SK-N-SH (cell line): ENCODE results near the gene FBH1. TPM values are rescaled to one million over a fixed set of nuclear protein-coding genes. Genes with fewer than 3 reads are reported as not detected.

Experiments
- CTCF ChIA-PET: fragments of 300-600, 350-600 bp; formaldehyde crosslinking; extraction: SDS; loops from one replicate; lab custom pipeline; 2021; lab: Yijun Ruan, JAX
- POLR2A ChIA-PET: fragments of 350-600 bp; sonication (Branson Sonifier 250); formaldehyde crosslinking; extraction: SDS; loops from one replicate; lab custom pipeline; 2020; ENCODE audit warnings: antibody characterized with exemption, inconsistent platforms; lab: Yijun Ruan, JAX
- DNase-seq: peaks from one replicate; pipeline ENCODE4 v3.0.0; 2012
- H2AFZ ChIP-seq: fragments of 200-600 bp; sonication (generic); 2 replicates; pipeline ENCODE4 v1.8.1; 2016; ENCODE audit warnings: antibody characterized with exemption, mild to moderate bottlenecking, low read depth
- H3F3A ChIP-seq: fragments of 200-600 bp; sonication (generic); replicated peaks from 2 replicates; pipeline ENCODE3; 2016; ENCODE audit warnings: antibody characterized with exemption, mild to moderate bottlenecking; ENCODE audit not compliant: insufficient read depth
- H3K27ac ChIP-seq, 2 experiments: fragments of 200-500 bp in 1 of 2; fragments of 200-600 bp in 1 of 2; sonication (Bioruptor generic) in 1 of 2; sonication (generic), shearing (Covaris generic) in 1 of 2; 2 replicates each; pipeline versions ENCODE4 v1.5.1 to v1.6.1; 2014 to 2016; ENCODE audit warnings: low read depth in 2 of 2, inconsistent platforms in 1 of 2, low read length in 1 of 2, mild to moderate bottlenecking in 1 of 2, mixed read lengths in 1 of 2
- H3K27me3 ChIP-seq: fragments of 200-600 bp; sonication (generic), shearing (Covaris generic); 2 replicates; pipeline ENCODE4 v1.6.1; 2016; ENCODE audit warnings: mixed run types; ENCODE audit not compliant: insufficient read depth
- H3K36me3 ChIP-seq, 2 experiments: fragments of 200-500 bp in 1 of 2; fragments of 200-600 bp in 1 of 2; sonication (Bioruptor generic) in 1 of 2; sonication (generic) in 1 of 2; replicated peaks in 1 of 2; 2 replicates each; pipeline versions ENCODE3 to v1.5.1; 2014 to 2016; ENCODE audit warnings: low read length in 1 of 2, mild to moderate bottlenecking in 1 of 2; ENCODE audit not compliant: insufficient read depth in 2 of 2, control insufficient read depth in 1 of 2
- H3K4me1 ChIP-seq, 2 experiments: fragments of 200-500 bp in 1 of 2; fragments of 200-600 bp in 1 of 2; sonication (Bioruptor generic) in 1 of 2; sonication (generic), shearing (Covaris generic) in 1 of 2; 2 replicates each; pipeline versions ENCODE4 v1.5.1 to v1.6.1; 2014 to 2016; ENCODE audit warnings: low read depth in 1 of 2, low read length in 1 of 2, mixed run types in 1 of 2; ENCODE audit not compliant: insufficient read depth in 2 of 2, control insufficient read depth in 1 of 2
- H3K4me2 ChIP-seq: fragments of 200-600 bp; sonication (generic), shearing (Covaris generic); 2 replicates; pipeline ENCODE4 v1.6.1; 2017; ENCODE audit warnings: mixed run types
- H3K4me3 ChIP-seq, 2 experiments: fragments of 200-500 bp in 1 of 2; fragments of 200-600 bp in 1 of 2; sonication (Bioruptor generic) in 1 of 2; sonication (generic), shearing (Covaris generic) in 1 of 2; 2 replicates each; pipeline versions ENCODE4 v1.5.1 to v1.8.1; 2014 to 2016; ENCODE audit warnings: low read depth in 2 of 2, inconsistent platforms in 1 of 2, low read length in 1 of 2, mild to moderate bottlenecking in 1 of 2, mixed read lengths in 1 of 2, moderate library complexity in 1 of 2
- H3K79me2 ChIP-seq: fragments of 200-600 bp; sonication (generic); 2 replicates; pipeline ENCODE4 v1.8.1; 2017; ENCODE audit warnings: mild to moderate bottlenecking; ENCODE audit not compliant: insufficient read depth
- H3K9ac ChIP-seq: fragments of 200-600 bp; sonication (generic); 2 replicates; pipeline ENCODE4 v1.6.1; 2017; ENCODE audit warnings: mixed run types
- H3K9me2 ChIP-seq: fragments of 200-600 bp; sonication (generic); 2 replicates; pipeline ENCODE4 v1.6.1; 2017; ENCODE audit warnings: mixed run types
- H3K9me3 ChIP-seq: fragments of 200-600 bp; sonication (generic); 2 replicates; pipeline ENCODE4 v1.6.1; 2017; ENCODE audit warnings: mixed run types, mild to moderate bottlenecking, moderate library complexity
- H4K20me1 ChIP-seq: fragments of 200-600 bp; sonication (generic); 2 replicates; pipeline ENCODE4 v1.6.1; 2017; ENCODE audit warnings: mild to moderate bottlenecking, mixed run types; ENCODE audit not compliant: insufficient read depth
- EZH2phosphoT487 ChIP-seq: fragments of 200-600 bp; sonication (generic); IDR thresholded peaks from 2 replicates; pipeline ENCODE4 v1.6.1; 2017; ENCODE audit warnings: low read depth, mixed run types, mild to moderate bottlenecking, antibody characterized with exemption, moderate library complexity, borderline replicate concordance
- FOXJ3 ChIP-seq: sonication (generic); formaldehyde crosslinking; IDR thresholded peaks from 2 replicates; pipeline ENCODE4 v1.5.1; 2020; ENCODE audit warnings: mild to moderate bottlenecking, missing genetic modification reagents
- FOXM1 ChIP-seq: IDR thresholded peaks from 2 replicates; pipeline ENCODE4 v1.4.0; 2012; ENCODE audit warnings: low read depth, mild to moderate bottlenecking
- GABPA ChIP-seq: IDR thresholded peaks from 2 replicates; pipeline ENCODE4 v1.4.0; 2012; ENCODE audit warnings: low read depth, mild to moderate bottlenecking
- GATA2 ChIP-seq: sonication (generic); formaldehyde crosslinking; IDR thresholded peaks from 2 replicates; pipeline ENCODE4 v1.5.0; 2020; ENCODE audit warnings: mild to moderate bottlenecking, missing genetic modification reagents
- MEF2A ChIP-seq: IDR thresholded peaks from 2 replicates; pipeline ENCODE4 v1.4.0; 2012; ENCODE audit warnings: low read depth, borderline replicate concordance
- MXI1 ChIP-seq: IDR thresholded peaks from 2 replicates; pipeline ENCODE4 v1.6.1; 2012; ENCODE audit warnings: mild to moderate bottlenecking, low read depth, low read length, improper control_type of control experiment
- NRF1 ChIP-seq: IDR thresholded peaks from 2 replicates; pipeline ENCODE4 v1.6.1; 2012; ENCODE audit warnings: low read depth, mild to moderate bottlenecking, low read length
- RAD21 ChIP-seq: IDR thresholded peaks from 2 replicates; pipeline ENCODE4 v1.6.1; 2012; ENCODE audit warnings: mild to moderate bottlenecking, low read length
- RXRA ChIP-seq: IDR thresholded peaks from 2 replicates; pipeline ENCODE4 v1.4.0; 2012; ENCODE audit warnings: low read depth, mild to moderate bottlenecking, borderline replicate concordance
- SMC3 ChIP-seq: IDR thresholded peaks from 2 replicates; pipeline ENCODE4 v1.6.1; 2012; ENCODE audit warnings: low read depth, low read length, improper control_type of control experiment
- WGBS: methylation state at CpG from one replicate; pipeline ENCODE4 v1.1.6; 2017; ENCODE audit warnings: low lambda C conversion rate; 5-methylcytosine and 5-hydroxymethylcytosine counted together
- polyA plus RNA-seq, 3 experiments: library from polyadenylated mRNA; depleted of rRNA; stranded (reverse); fragments of >200 nt; gene quantifications; 2 replicates each; pipeline ENCODE4 v1.2.3, GENCODE V29; 2012
- TF ChIP-seq, protein P1 (sequence below): IDR thresholded peaks from 2 replicates; pipeline ENCODE4; 2012
- TF ChIP-seq, protein P2 (sequence below): fragments of 150-350 bp; IDR thresholded peaks from 2 replicates; pipeline ENCODE4 v1.6.1; 2017; ENCODE audit warnings: antibody characterized with exemption, low read length, low read depth, borderline replicate concordance
- TF ChIP-seq, protein P3 (sequence below): IDR thresholded peaks from 2 replicates; pipeline ENCODE4 v1.4.0; 2012; ENCODE audit warnings: low read depth, borderline replicate concordance
- TF ChIP-seq, protein P4 (sequence below): IDR thresholded peaks from 2 replicates; pipeline ENCODE4 v1.4.0; 2012; ENCODE audit warnings: low read depth
- TF ChIP-seq, protein P5 (sequence below): fragments of 150-350 bp; IDR thresholded peaks from 2 replicates; pipeline ENCODE4 v1.6.1; 2016; ENCODE audit warnings: mild to moderate bottlenecking, low read depth, low read length

FBH1 gene
- polyA plus RNA-seq, 1 of the 3 experiments (the other 2 are of a cell fraction), result 60.9 TPM

DNA sequence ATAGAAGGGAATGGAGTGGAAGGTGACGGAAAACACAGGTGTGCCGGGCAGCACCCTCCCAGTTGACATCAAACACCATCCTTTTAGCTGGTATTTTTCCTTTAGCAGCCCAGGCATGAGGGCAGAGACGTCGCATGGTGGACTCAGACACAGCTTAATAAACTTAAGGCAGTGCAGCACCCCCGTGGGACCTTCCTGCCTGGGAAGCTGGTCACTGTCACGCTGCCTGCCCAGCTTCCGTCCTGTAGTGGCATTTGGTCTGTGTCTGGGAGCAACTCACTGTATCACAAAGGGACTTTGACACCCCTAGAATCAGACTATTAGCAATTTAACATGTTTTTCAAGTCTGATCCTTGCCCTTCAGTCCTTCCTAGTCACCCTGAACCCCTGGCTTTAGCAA, 51.5 kb downstream of the FBH1 start:
- H3K4me3 ChIP-seq, result no peak overlapping the region
- TF ChIP-seq, protein P1, sequence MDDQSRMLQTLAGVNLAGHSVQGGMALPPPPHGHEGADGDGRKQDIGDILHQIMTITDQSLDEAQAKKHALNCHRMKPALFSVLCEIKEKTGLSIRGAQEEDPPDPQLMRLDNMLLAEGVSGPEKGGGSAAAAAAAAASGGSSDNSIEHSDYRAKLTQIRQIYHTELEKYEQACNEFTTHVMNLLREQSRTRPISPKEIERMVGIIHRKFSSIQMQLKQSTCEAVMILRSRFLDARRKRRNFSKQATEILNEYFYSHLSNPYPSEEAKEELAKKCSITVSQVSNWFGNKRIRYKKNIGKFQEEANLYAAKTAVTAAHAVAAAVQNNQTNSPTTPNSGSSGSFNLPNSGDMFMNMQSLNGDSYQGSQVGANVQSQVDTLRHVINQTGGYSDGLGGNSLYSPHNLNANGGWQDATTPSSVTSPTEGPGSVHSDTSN, result no peak
- no peak for TF ChIP-seq MEF2A
- TF ChIP-seq, protein P2, sequence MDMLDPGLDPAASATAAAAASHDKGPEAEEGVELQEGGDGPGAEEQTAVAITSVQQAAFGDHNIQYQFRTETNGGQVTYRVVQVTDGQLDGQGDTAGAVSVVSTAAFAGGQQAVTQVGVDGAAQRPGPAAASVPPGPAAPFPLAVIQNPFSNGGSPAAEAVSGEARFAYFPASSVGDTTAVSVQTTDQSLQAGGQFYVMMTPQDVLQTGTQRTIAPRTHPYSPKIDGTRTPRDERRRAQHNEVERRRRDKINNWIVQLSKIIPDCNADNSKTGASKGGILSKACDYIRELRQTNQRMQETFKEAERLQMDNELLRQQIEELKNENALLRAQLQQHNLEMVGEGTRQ, result no peak
- H3K4me2 ChIP-seq, result no peak overlapping the region
- H3F3A ChIP-seq, result peaks cover 24% of the 10 kb centered on the region
- ChIA-PET POLR2A (no interaction called here), CTCF (interaction anchor here (0.7 to 1.8 kb wide), 2 partner anchors 13 to 14 kb away, joined by 3 to 5 read pairs; no protein-coding TSS in a partner anchor)
- H3K79me2 ChIP-seq, result no peaks in the 10 kb centered on the region
- no peak overlapping the region for H3K9ac ChIP-seq
- no peaks in the 10 kb centered on the region for H4K20me1 ChIP-seq
- no peaks in the 10 kb centered on the region for H3K9me2 ChIP-seq
- peaks cover 0 to 17% of the 10 kb centered on the region in 2 experiments for H3K36me3 ChIP-seq
- no peaks in the 10 kb centered on the region for H3K27me3 ChIP-seq
- no peak overlapping the region for H3K27ac ChIP-seq
- DNase-seq, result no peak
- H3K9me3 ChIP-seq, result no peaks in the 10 kb centered on the region
- 83% methylated on average over 7 of the region's 7 CpGs for WGBS
- no peak overlapping the region for H2AFZ ChIP-seq
- H3K4me1 ChIP-seq, result peaks cover 0 to 23% of the 10 kb centered on the region in 2 experiments; a peak in 2 of 4 replicates

DNA sequence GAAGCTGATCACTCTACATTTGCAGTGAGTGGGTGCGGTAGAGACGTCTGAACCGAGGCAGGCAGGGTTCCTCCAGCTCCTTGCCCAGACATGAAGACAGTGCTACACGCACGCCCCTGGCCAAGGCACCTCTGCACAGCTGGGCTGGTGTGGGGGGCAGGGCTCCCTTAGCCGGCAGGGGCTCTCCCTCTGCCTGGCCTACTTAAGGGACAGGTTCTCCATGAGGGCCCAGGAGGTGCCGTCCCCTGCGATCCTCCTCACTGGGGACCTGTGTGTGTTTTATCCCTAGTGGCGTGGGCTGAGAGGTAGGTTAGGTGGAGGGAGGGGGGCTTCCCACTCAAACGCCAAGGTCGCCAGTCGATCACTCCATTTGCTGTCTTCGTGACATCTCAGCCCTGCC, 52.0 kb downstream of the FBH1 start:
- POLR2A ChIA-PET, result no interaction called here
- no peak for TF ChIP-seq RXRA
- no peak for TF ChIP-seq GATA2
- TF ChIP-seq, protein P3, sequence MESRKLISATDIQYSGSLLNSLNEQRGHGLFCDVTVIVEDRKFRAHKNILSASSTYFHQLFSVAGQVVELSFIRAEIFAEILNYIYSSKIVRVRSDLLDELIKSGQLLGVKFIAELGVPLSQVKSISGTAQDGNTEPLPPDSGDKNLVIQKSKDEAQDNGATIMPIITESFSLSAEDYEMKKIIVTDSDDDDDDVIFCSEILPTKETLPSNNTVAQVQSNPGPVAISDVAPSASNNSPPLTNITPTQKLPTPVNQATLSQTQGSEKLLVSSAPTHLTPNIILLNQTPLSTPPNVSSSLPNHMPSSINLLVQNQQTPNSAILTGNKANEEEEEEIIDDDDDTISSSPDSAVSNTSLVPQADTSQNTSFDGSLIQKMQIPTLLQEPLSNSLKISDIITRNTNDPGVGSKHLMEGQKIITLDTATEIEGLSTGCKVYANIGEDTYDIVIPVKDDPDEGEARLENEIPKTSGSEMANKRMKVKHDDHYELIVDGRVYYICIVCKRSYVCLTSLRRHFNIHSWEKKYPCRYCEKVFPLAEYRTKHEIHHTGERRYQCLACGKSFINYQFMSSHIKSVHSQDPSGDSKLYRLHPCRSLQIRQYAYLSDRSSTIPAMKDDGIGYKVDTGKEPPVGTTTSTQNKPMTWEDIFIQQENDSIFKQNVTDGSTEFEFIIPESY, result no peak
- TF ChIP-seq, protein P2, result no peak
- TF ChIP-seq SMC3, result no peak
- TF ChIP-seq FOXM1, result no peak
- no peak for TF ChIP-seq NRF1
- TF ChIP-seq, protein P4, sequence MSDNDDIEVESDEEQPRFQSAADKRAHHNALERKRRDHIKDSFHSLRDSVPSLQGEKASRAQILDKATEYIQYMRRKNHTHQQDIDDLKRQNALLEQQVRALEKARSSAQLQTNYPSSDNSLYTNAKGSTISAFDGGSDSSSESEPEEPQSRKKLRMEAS, result no peak
- TF ChIP-seq, protein P5, sequence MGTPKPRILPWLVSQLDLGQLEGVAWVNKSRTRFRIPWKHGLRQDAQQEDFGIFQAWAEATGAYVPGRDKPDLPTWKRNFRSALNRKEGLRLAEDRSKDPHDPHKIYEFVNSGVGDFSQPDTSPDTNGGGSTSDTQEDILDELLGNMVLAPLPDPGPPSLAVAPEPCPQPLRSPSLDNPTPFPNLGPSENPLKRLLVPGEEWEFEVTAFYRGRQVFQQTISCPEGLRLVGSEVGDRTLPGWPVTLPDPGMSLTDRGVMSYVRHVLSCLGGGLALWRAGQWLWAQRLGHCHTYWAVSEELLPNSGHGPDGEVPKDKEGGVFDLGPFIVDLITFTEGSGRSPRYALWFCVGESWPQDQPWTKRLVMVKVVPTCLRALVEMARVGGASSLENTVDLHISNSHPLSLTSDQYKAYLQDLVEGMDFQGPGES, result no peak
- TF ChIP-seq, protein P1, result no peak
- TF ChIP-seq FOXJ3 (CRISPR knock-in tag), result no peak
- no peak for TF ChIP-seq EZH2phosphoT487
- no peak for TF ChIP-seq RAD21
- TF ChIP-seq GABPA, result no peak
- no peak for TF ChIP-seq MXI1

More for the DNA sequence above, 52.0 kb downstream of the FBH1 start:
- DNase-seq, result no peak
- Histone ChIP-seq H3K27ac (no peak overlapping the region), H3K9me2 (no peaks in the 10 kb centered on the region), H3K4me2 (no peak overlapping the region), H3K4me1 (peaks cover 0 to 23% of the 10 kb centered on the region in 2 experiments; a peak in 2 of 4 replicates), H2AFZ (no peak overlapping the region), H3K4me3 (no peak overlapping the region), H4K20me1 (no peaks in the 10 kb centered on the region), H3K9ac (no peak overlapping the region), H3K27me3 (no peaks in the 10 kb centered on the region), H3F3A (peaks cover 24% of the 10 kb centered on the region), H3K9me3 (no peaks in the 10 kb centered on the region), H3K36me3 (peaks cover 0 to 13% of the 10 kb centered on the region in 2 experiments), H3K79me2 (no peaks in the 10 kb centered on the region)
- WGBS, result 86% methylated on average over 9 of the region's 13 CpGs
- CTCF ChIA-PET, result interaction anchor here (1.8 kb wide), 1 partner anchor 13 kb away, joined by 5 read pairs; no protein-coding TSS in a partner anchor
